Heart left ventricle (tissue), 16 donors: ENCODE measurements around the gene COL23A1. TPM values are rescaled to one million over a fixed set of nuclear protein-coding genes. Genes with fewer than 3 reads are reported as not detected.

Source experiments
- ATAC-seq, 4 donors: fragments of 200-7000 bp; cut with Tn5 transposase; one replicate each; pipeline ENCODE4 v1.9.1; 2020 to 2022; ENCODE audit warnings: moderate library complexity in 4 of 4, mild to moderate bottlenecking in 3 of 4, moderate number of reproducible peaks in 1 of 4
- DNase-seq, 5 donors: peaks; one replicate each; pipeline ENCODE4 v3.0.0-alpha.2; 2020
- H3K27ac ChIP-seq, 12 donors: fragments of 200-600 bp; sonication (generic) in 4 of 12; one replicate each; pipeline versions ENCODE4 v1.5.0 to v1.8.0; 2016 to 2022; ENCODE audit warnings: mild to moderate bottlenecking in 2 of 12
- H3K27me3 ChIP-seq, 9 donors: fragments of 200-600 bp; sonication (generic) in 2 of 9; one replicate each; pipeline versions ENCODE4 v1.5.1 to v1.8.0; 2016 to 2022; ENCODE audit warnings: mild to moderate bottlenecking in 3 of 9
- H3K36me3 ChIP-seq, 9 donors: fragments of 200-600 bp; sonication (generic) in 2 of 9; one replicate each; pipeline versions ENCODE4 v1.5.0 to v1.8.0; 2018 to 2022; ENCODE audit warnings: mild to moderate bottlenecking in 2 of 9
- H3K4me1 ChIP-seq, 12 donors: fragments of 200-600 bp; sonication (generic) in 4 of 12; one replicate each; pipeline versions ENCODE4 v1.5.0 to v1.8.0; 2016 to 2022; ENCODE audit warnings: mild to moderate bottlenecking in 3 of 12
- H3K4me3 ChIP-seq, 12 donors: fragments of 200-600 bp; sonication (generic) in 4 of 12; one replicate each; pipeline versions ENCODE4 v1.5.0 to v1.8.0; 2017 to 2022; ENCODE audit warnings: mild to moderate bottlenecking in 9 of 12, moderate library complexity in 4 of 12
- H3K9me3 ChIP-seq, 12 donors: fragments of 200-600 bp; sonication (generic) in 4 of 12; one replicate each; pipeline versions ENCODE4 v1.5.0 to v1.8.0; 2016 to 2022; ENCODE audit warnings: mild to moderate bottlenecking in 1 of 12
- CTCF ChIP-seq, 12 donors: fragments of 200-600 bp; sonication (generic) in 4 of 12; IDR thresholded peaks; one replicate each; pipeline versions ENCODE4 v1.5.0 to v1.8.0; 2018 to 2022; ENCODE audit warnings: antibody characterized with exemption in 12 of 12, mild to moderate bottlenecking in 5 of 12
- POLR2A ChIP-seq, 2 donors: fragments of 450-650 bp; IDR thresholded peaks; one replicate each; pipeline ENCODE4 v1.6.1; 2017; ENCODE audit warnings: antibody characterized with exemption in 2 of 2, mild to moderate bottlenecking in 2 of 2, moderate library complexity in 2 of 2
- WGBS, 4 donors: extraction: QIAGEN DNeasy Blood & Tissue Kit in 2 of 4; methylation state at CpG; one replicate each; pipeline versions ENCODE4 v1.1.5 to v1.1.7; 2013 to 2018; 5-methylcytosine and 5-hydroxymethylcytosine counted together
- intact Hi-C, 10 donors: fragments of 100-400 bp; cut with DNase I; formaldehyde crosslinking; loops; one replicate each; pipeline versions ENCODE4 v1.11.1 to v1.14.2; 2022
- polyA plus RNA-seq, 2 donors: library from polyadenylated mRNA; stranded (reverse); fragments of 200-250 nt; gene quantifications; one replicate each; pipeline ENCODE4 v1.2.3, GENCODE V29; 2013
- total RNA-seq, 9 donors: library from RNA; depleted of rRNA in 2 of 9; stranded (reverse); fragments of >200 nt in 2 of 9; fragmentation: NEBNext Ultra II Directional in 3 of 9; extraction: Animal tissue kit (Norgen Biotek cat#: 25700) in 3 of 9; gene quantifications; one replicate each; pipeline versions ENCODE4 v1.1.0 to v1.2.4, GENCODE V29; 2016 to 2023
- donor health status: ischemic (EF 13 %, LVEDD 7.1; RV severe dilation, severe dysfunction).
- donor health status: healthy with polysubstance abuse.
- donor health status: DM: no; HTN: yes; CAD: no.
- donor health status: DM: no; HTN: no; CAD: no.
- donor health status: ischemic (EF 25% LVEDD 6.9; RV normal size, moderate dysfunction).
- donor health status: ischemic (EF 25% LVEDD 5.7; RV mildly dilated, moderate dysfunction).
- donor health status: healthy.
- donor health status: DM: yes; HTN: yes; CAD: no.
- donor health status: ischemic (EF 35%, LVEDD 5.7; RV mildly dilated, moderate dysfunction).
- donor health status: nonischemic (EF 11% LVEDD 7.7; RV severe dilation, severe dysfunction).
- donor health status: DM: yes; HTN: yes; CAD: no.
- donor health status: PGD.
- donor health status: ischemic (EF 29% LVEDD 5.4; RV normal size, mild dysfunction).
- donor health status: nonischemic (EF 23%, LVEDD 6.1; RV moderate dilation, normal function).

Gene COL23A1
- total and polyA plus RNA-seq, 11 donors, result 6.0 to 33.0 (median 18.8) TPM

DNA sequence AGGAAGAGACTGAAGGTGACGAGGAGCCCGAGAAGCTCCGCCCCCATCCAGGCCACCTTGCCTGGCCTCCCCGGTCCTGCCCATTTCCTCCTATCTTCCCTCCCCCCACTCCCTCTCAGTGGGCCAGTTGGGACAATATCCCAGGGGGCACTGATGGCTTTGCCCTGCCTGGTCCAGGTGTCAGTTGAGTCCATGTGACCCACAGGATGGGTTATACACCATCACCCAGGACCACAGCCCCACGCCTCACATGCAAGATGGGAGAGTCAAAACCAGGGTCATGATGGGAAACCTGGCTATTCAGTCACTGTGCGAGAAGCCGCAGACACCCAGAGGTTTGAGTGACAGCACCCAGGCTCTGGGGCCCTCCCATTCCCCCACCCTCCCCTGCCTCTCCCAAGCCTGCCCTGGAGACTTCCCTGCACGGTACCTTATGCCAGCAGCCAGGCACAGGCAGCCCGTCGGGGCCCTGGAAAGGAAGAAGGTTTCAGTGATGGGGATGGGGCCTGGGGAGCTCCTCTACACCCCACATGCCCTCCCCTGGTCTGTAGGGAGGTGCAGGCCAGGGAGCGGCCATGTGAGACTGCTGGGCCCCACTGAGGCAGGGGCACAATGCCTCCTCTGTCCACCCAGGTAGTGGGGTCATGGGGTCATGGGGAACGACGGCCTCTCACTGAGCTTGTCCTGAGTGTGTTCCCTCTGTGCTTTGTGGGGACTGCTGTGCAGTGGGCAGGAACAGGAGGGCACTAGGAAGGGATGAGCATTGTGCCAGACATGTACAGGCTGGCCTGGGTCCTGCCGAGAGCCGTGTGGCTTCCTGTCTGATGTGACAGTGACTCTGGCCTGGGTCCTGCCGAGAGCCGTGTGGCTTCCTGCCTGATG is 351.2 kb downstream of the COL23A1 start:
- ATAC-seq (no peak), DNase-seq (peak in 1 of 5 donors; percentile 29)
- Histone ChIP-seq H3K4me3 (no peak overlapping the region), H3K36me3 (no peaks in the 10 kb centered on the region), H3K27ac (peak overlapping the region in 11 of 12 donors; percentile 35 to 87 (median 69)), H3K4me1 (peaks cover 3 to 82% (median 45%) of the 10 kb centered on the region in 12 donors), H3K9me3 (no peaks in the 10 kb centered on the region), H3K27me3 (no peaks in the 10 kb centered on the region)
- intact Hi-C loops, result loop anchor here in 1 of 10 donors (5.0 to 10.0 kb wide), 2 partner anchors 308 to 496 kb away; partner anchors contain the start of gene ZNF354A
- no peak for TF ChIP-seq POLR2A (IDR thresholded peaks at IDR 0.05)
- TF ChIP-seq CTCF (IDR thresholded peaks at IDR 0.05), result no peak
- 45 to 61% (median 55%) methylated on average over 14 to 17 of the region's 17 CpGs for WGBS, 4 donors

GRCh38 chr5:178238313-178238635 is 351.9 kb downstream of the COL23A1 start:
- intact Hi-C loops, result loop anchor here in 1 of 10 donors (5.0 to 10.0 kb wide), 2 partner anchors 309 to 497 kb away; partner anchors contain the start of gene ZNF354A
- Histone ChIP-seq H3K4me1 (peaks cover 3 to 84% (median 46%) of the 10 kb centered on the region in 12 donors), H3K27me3 (no peaks in the 10 kb centered on the region), H3K9me3 (no peaks in the 10 kb centered on the region), H3K27ac (peak overlapping the region in 5 of 12 donors; percentile 69 to 87 (median 74)), H3K36me3 (no peaks in the 10 kb centered on the region), H3K4me3 (no peak overlapping the region)
- ATAC-seq (no peak), DNase-seq (peak in 1 of 5 donors; percentile 9)
- TF ChIP-seq POLR2A (IDR thresholded peaks at IDR 0.05) (no peak), CTCF (IDR thresholded peaks at IDR 0.05) (no peak)
- 93 to 97% (median 96%) methylated on average over 6 of the region's 6 CpGs for WGBS, 4 donors

GRCh38 chr5:178237431-178238312 is 352.5 kb downstream of the COL23A1 start:
- H3K4me1 ChIP-seq, result peaks cover 3 to 90% (median 49%) of the 10 kb centered on the region in 12 donors
- no peaks in the 10 kb centered on the region for H3K27me3 ChIP-seq
- H3K9me3 ChIP-seq, result no peaks in the 10 kb centered on the region
- intact Hi-C loops, result loop anchor here in 1 of 10 donors (5.0 to 10.0 kb wide), 2 partner anchors 310 to 497 kb away; partner anchors contain the start of gene ZNF354A
- no peak overlapping the region for H3K4me3 ChIP-seq
- WGBS, 4 donors, result 70 to 79% (median 72%) methylated on average over 9 to 13 of the region's 13 CpGs
- H3K27ac ChIP-seq, result peak overlapping the region in 6 of 12 donors; percentile 1 to 87 (median 62)
- no peak for TF ChIP-seq POLR2A (IDR thresholded peaks at IDR 0.05)
- TF ChIP-seq CTCF (IDR thresholded peaks at IDR 0.05), result no peak
- ATAC-seq, result no peak
- H3K36me3 ChIP-seq, result no peaks in the 10 kb centered on the region
- no peak for DNase-seq
